ENCODE measurements around the gene RIMS1. TPM values are rescaled to one million over a fixed set of nuclear protein-coding genes. Genes with fewer than 3 reads are reported as not detected.
A peak's percentile ranks its signal among the peaks of the same experiment; 100 is the strongest.

Gene RIMS1
- total RNA-seq, 1 donor: 1.3 TPM

DNA sequence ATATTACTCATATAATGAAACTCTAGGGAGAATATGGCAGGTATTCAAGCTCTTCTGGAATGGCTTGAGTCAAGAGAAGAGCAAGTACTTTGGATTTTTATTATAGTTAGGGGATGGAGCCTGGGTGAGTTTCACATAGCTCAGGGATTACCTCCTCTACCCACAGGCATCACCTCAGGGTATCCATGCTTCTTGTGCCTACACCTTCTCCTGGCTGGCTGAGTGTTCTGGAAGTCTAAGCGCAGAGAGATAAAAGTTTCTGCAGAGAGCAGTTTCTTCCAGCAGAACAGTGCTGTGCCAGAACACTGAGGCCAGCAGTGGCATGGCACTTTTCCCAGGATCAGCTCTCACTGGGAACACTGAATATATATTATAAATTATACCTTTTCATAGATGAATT is 535.8 kb downstream of the RIMS1 start:
- H3K4me3 ChIP-seq (ENCODE audit: low read depth, low read length): no peak overlapping the region
- DNase-seq (ENCODE audit: low read depth): no peak

DNA sequence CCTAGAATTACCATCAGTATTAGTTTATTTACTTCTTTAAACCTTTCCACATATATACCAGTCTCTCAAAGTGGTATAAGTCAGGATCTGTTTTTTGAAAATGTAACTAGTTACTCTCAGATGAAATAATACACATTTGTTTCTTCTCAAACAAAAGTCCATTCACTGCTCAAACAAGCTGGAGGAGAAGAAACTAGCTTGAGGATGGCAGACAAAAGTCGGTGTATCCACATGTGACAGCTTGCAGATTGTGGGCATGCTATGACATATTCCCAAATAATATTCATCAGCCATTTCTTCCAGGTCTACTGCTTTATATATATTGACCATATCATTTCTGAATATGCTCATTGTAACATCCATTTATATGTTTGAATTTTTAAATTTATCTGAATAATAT is 538.1 kb downstream of the RIMS1 start:
- DNase-seq (ENCODE audit: low read depth): no peak
- no peak overlapping the region for H3K4me3 ChIP-seq (ENCODE audit: low read depth, low read length)
- TF ChIP-seq, protein P1, sequence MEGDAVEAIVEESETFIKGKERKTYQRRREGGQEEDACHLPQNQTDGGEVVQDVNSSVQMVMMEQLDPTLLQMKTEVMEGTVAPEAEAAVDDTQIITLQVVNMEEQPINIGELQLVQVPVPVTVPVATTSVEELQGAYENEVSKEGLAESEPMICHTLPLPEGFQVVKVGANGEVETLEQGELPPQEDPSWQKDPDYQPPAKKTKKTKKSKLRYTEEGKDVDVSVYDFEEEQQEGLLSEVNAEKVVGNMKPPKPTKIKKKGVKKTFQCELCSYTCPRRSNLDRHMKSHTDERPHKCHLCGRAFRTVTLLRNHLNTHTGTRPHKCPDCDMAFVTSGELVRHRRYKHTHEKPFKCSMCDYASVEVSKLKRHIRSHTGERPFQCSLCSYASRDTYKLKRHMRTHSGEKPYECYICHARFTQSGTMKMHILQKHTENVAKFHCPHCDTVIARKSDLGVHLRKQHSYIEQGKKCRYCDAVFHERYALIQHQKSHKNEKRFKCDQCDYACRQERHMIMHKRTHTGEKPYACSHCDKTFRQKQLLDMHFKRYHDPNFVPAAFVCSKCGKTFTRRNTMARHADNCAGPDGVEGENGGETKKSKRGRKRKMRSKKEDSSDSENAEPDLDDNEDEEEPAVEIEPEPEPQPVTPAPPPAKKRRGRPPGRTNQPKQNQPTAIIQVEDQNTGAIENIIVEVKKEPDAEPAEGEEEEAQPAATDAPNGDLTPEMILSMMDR (IDR thresholded peaks at IDR 0.05; ENCODE audit: insufficient read depth, low read depth, low read length): no peak

More for the DNA sequence above, 535.8 kb downstream of the RIMS1 start:
- TF ChIP-seq, protein P1 (IDR thresholded peaks at IDR 0.05; ENCODE audit: insufficient read depth, low read depth, low read length): no peak

DNA sequence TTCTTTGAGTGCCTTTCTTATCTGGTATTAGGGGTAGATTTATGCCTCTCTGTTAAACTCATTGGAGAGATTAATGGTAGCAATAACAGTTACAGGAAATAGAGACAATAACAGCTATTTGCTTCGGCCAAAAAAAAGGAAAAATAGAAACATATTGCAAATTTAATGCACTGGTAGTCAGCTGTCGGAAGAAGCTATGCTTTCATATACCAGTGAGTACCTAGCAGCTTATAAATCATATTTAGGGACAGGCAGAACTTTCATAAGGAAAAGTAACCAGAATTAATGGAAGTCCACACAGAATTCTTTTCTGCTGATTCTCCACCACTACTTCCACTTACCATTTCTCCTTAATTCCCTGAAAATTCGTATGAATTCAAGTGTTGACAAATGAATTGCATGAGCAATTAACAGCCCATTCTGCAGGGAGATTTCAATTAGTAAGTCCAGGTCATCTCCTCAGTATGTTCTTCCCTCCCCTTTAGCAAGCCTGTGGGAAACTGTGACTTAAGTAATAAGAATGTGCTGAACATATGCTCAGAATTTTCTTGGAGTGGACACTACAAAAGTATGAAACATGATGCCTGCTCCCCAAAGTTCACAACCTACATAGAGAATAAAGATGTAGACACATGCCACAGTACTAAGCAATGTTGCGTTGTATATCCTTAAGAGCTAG is 538.8 kb downstream of the RIMS1 start:
- peak; percentile 51 for DNase-seq (ENCODE audit: low read depth)
- TF ChIP-seq, protein P1 (IDR thresholded peaks at IDR 0.05; ENCODE audit: insufficient read depth, low read depth, low read length): no peak
- H3K4me3 ChIP-seq (ENCODE audit: low read depth, low read length): no peak overlapping the region

DNA sequence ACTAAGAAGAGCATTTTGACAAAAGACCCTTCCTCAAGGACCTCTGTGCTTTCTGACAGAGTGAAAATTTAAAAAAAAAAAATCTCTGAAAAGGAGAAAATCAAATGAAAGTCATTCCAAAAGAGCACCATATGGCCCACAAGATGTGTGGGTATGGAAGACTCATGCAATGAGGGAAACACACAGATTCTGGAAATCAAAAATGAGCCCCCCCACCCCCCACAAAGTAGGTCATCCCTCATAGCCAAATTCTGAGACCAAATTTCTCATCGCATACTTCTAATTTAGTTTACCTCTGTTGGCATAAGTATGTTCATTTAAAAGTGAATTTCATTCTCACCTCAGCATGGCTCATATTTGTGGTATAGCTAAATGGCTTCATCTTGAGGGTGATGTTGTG is 554.3 kb downstream of the RIMS1 start:
- TF ChIP-seq, protein P1 (IDR thresholded peaks at IDR 0.05; ENCODE audit: insufficient read depth, low read depth, low read length): no peak
- H3K4me3 ChIP-seq (ENCODE audit: low read depth, low read length): no peak overlapping the region
- DNase-seq (ENCODE audit: low read depth): no peak

DNA sequence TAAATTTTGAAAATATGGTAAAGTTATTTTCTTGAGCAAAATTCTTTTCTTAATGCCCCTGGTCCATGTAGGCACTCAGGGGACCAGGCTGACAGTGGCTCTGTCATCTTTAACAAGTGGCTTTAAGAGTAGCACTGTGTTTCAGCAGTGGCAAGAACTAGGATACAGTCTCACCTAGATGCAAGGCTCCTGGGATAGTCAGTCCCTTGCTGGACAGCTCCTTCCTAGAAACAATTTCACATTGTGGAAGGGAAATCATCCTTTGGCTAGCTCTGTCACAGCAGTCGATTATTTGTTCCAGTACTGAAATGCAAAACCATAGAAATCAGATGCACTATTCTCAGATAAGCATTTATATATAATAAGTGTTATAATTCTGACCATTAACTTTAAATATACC is 560.1 kb downstream of the RIMS1 start:
- no peak overlapping the region for H3K4me3 ChIP-seq (ENCODE audit: low read depth, low read length)
- TF ChIP-seq, protein P1 (IDR thresholded peaks at IDR 0.05; ENCODE audit: insufficient read depth, low read depth, low read length): no peak
- DNase-seq (ENCODE audit: low read depth): no peak

All from fibroblast of villous mesenchyme (primary cell).